ENCODE results near the gene SLC17A2. TPM values are rescaled to one million over a fixed set of nuclear protein-coding genes. Genes with fewer than 3 reads are reported as not detected.

The SLC17A2 gene
- total RNA-seq, result not detected

- peaks cover 5% of the 10 kb centered on the region for H3K27me3 Mint-ChIP-seq (ENCODE audit: low read depth)
- H3K27ac Mint-ChIP-seq, result no peak within 1 kb of the TSS
- ATAC-seq (no peak), DNase-seq (no peak)
- no peaks in the 10 kb centered on the region for H3K4me1 Mint-ChIP-seq (ENCODE audit: low read depth)
- ChIA-PET CTCF (no interaction called here), POLR2A (no interaction called here)
- no peak within 1 kb of the TSS for H3K4me3 Mint-ChIP-seq
- H3K9me3 Mint-ChIP-seq (ENCODE audit: insufficient read depth), result no peaks in the 10 kb centered on the region
- H3K36me3 Mint-ChIP-seq (ENCODE audit: low read depth), result no peaks in the 10 kb centered on the region
Observed at GRCh38 chr6:25930532-25931410, at the start of gene SLC17A2. Gene SLC17A2 (minus strand): TSS chr6:25930691. CDS start chr6:25925796, 4,895 bp downstream.

- no peak for ATAC-seq
- Mint-ChIP-seq H3K4me3 (no peak overlapping the region), H3K27me3 (ENCODE audit: low read depth) (no peaks in the 10 kb centered on the region), H3K9me3 (ENCODE audit: insufficient read depth) (no peaks in the 10 kb centered on the region), H3K36me3 (ENCODE audit: low read depth) (peaks cover 70% of the 10 kb centered on the region), H3K27ac (peak overlapping the region; percentile 30), H3K4me1 (ENCODE audit: low read depth) (peaks cover 12% of the 10 kb centered on the region)
- DNase-seq, result no peak
- ChIA-PET CTCF (interaction anchor here (2.4 to 2.9 kb wide), 2 partner anchors 17 to 28 kb away, joined by 12 to 13 read pairs; no protein-coding TSS in a partner anchor), POLR2A (no interaction called here)
Observed at GRCh38 chr6:25975923-25976560, 45.6 kb upstream of the SLC17A2 start.

- no peak for ATAC-seq
- Mint-ChIP-seq H3K4me3 (no peak overlapping the region), H3K27ac (no peak overlapping the region), H3K4me1 (ENCODE audit: low read depth) (peaks cover 21% of the 10 kb centered on the region), H3K27me3 (ENCODE audit: low read depth) (no peaks in the 10 kb centered on the region), H3K9me3 (ENCODE audit: insufficient read depth) (no peaks in the 10 kb centered on the region), H3K36me3 (ENCODE audit: low read depth) (peaks cover 74% of the 10 kb centered on the region)
- POLR2A ChIA-PET, result interaction anchor here (1.2 to 1.5 kb wide), 2 partner anchors 11 to 47 kb away, joined by 3 read pairs; no protein-coding TSS in a partner anchor
- no peak for DNase-seq
- CTCF ChIA-PET, result interaction anchor here (1.5 to 9.1 kb wide), 2 partner anchors 18 to 43 kb away, joined by 3 to 74 read pairs; a partner anchor contains a TSS
Observed at GRCh38 chr6:25973923-25974555, 43.5 kb upstream of the SLC17A2 start.

GRCh38 chr6:25972902-25973301, 42.4 kb upstream of the SLC17A2 start:
- POLR2A ChIA-PET, result interaction anchor here (1.5 kb wide), 1 partner anchor 48 kb away, joined by 3 read pairs; no protein-coding TSS in a partner anchor

GRCh38 chr6:25972128-25972527, 41.6 kb upstream of the SLC17A2 start:
- POLR2A ChIA-PET, result no interaction called here
- peaks cover 82% of the 10 kb centered on the region for H3K36me3 Mint-ChIP-seq (ENCODE audit: low read depth)

More at GRCh38 chr6:25972902-25973301, 42.4 kb upstream of the SLC17A2 start:
- DNase-seq, result no peak
- no peak for ATAC-seq
- Mint-ChIP-seq H3K27ac (no peak overlapping the region), H3K4me1 (ENCODE audit: low read depth) (peaks cover 32% of the 10 kb centered on the region), H3K9me3 (ENCODE audit: insufficient read depth) (no peaks in the 10 kb centered on the region), H3K27me3 (ENCODE audit: low read depth) (no peaks in the 10 kb centered on the region), H3K36me3 (ENCODE audit: low read depth) (peaks cover 81% of the 10 kb centered on the region), H3K4me3 (no peak overlapping the region)
- CTCF ChIA-PET, result interaction anchor here (1.3 to 9.1 kb wide), 2 partner anchors 20 to 21 kb away, joined by 3 to 74 read pairs; no protein-coding TSS in a partner anchor

GRCh38 chr6:25971187-25971821, 40.8 kb upstream of the SLC17A2 start:
- H3K4me3 Mint-ChIP-seq, result no peak overlapping the region
- peaks cover 46% of the 10 kb centered on the region for H3K4me1 Mint-ChIP-seq (ENCODE audit: low read depth)
- DNase-seq (no peak), ATAC-seq (no peak)
- H3K27ac Mint-ChIP-seq, result no peak overlapping the region
- CTCF ChIA-PET, result interaction anchor here (0.6 to 9.1 kb wide), 3 partner anchors 21 to 161 kb away, joined by 3 to 74 read pairs (median 3); no protein-coding TSS in a partner anchor
- H3K27me3 Mint-ChIP-seq (ENCODE audit: low read depth), result no peaks in the 10 kb centered on the region
- POLR2A ChIA-PET, result interaction anchor here (1.0 kb wide), 1 partner anchor 9 kb away, joined by 5 read pairs; the partner anchor contains the start of gene TRIM38
- peaks cover 82% of the 10 kb centered on the region for H3K36me3 Mint-ChIP-seq (ENCODE audit: low read depth)
- H3K9me3 Mint-ChIP-seq (ENCODE audit: insufficient read depth), result no peaks in the 10 kb centered on the region

More at GRCh38 chr6:25972128-25972527, 41.6 kb upstream of the SLC17A2 start:
- CTCF ChIA-PET, result interaction anchor here (1.3 to 9.1 kb wide), 2 partner anchors 20 kb away, joined by 3 to 74 read pairs; no protein-coding TSS in a partner anchor
- no peaks in the 10 kb centered on the region for H3K27me3 Mint-ChIP-seq (ENCODE audit: low read depth)
- no peaks in the 10 kb centered on the region for H3K9me3 Mint-ChIP-seq (ENCODE audit: insufficient read depth)
- DNase-seq (no peak), ATAC-seq (no peak)
- H3K4me3 Mint-ChIP-seq, result no peak overlapping the region
- peaks cover 38% of the 10 kb centered on the region for H3K4me1 Mint-ChIP-seq (ENCODE audit: low read depth)
- peak overlapping the region; percentile 58 for H3K27ac Mint-ChIP-seq

- H3K4me1 Mint-ChIP-seq (ENCODE audit: low read depth), result peaks cover 51% of the 10 kb centered on the region
- DNase-seq, result no peak
- ChIA-PET POLR2A (interaction anchor here (1.0 kb wide), 1 partner anchor 11 kb away, joined by 3 read pairs; no protein-coding TSS in a partner anchor), CTCF (interaction anchor here (1.1 to 9.1 kb wide), 4 partner anchors 24 to 180 kb away, joined by 3 to 74 read pairs (median 4); no protein-coding TSS in a partner anchor)
- no peaks in the 10 kb centered on the region for H3K27me3 Mint-ChIP-seq (ENCODE audit: low read depth)
- peak overlapping the region; percentile 54 for H3K27ac Mint-ChIP-seq
- H3K4me3 Mint-ChIP-seq, result peak overlapping the region; percentile 34
- peaks cover 87% of the 10 kb centered on the region for H3K36me3 Mint-ChIP-seq (ENCODE audit: low read depth)
- ATAC-seq, result no peak
- H3K9me3 Mint-ChIP-seq (ENCODE audit: insufficient read depth), result no peaks in the 10 kb centered on the region
Observed at GRCh38 chr6:25968769-25969168, 38.3 kb upstream of the SLC17A2 start.

GRCh38 chr6:25966711-25967110, 36.2 kb upstream of the SLC17A2 start:
- ChIA-PET POLR2A (interaction anchor here (1.3 to 1.6 kb wide), 2 partner anchors 17 to 54 kb away, joined by 3 to 5 read pairs; no protein-coding TSS in a partner anchor), CTCF (interaction anchor here (0.8 to 9.1 kb wide), 2 partner anchors 26 to 37 kb away, joined by 4 to 74 read pairs; no protein-coding TSS in a partner anchor)
- Mint-ChIP-seq H3K4me3 (peak overlapping the region; percentile 66), H3K4me1 (ENCODE audit: low read depth) (peaks cover 54% of the 10 kb centered on the region), H3K27me3 (ENCODE audit: low read depth) (no peaks in the 10 kb centered on the region), H3K27ac (peak overlapping the region; percentile 39), H3K36me3 (ENCODE audit: low read depth) (peaks cover 76% of the 10 kb centered on the region), H3K9me3 (ENCODE audit: insufficient read depth) (no peaks in the 10 kb centered on the region)
- DNase-seq (no peak), ATAC-seq (no peak)

GRCh38 chr6:25965058-25965457, 34.6 kb upstream of the SLC17A2 start:
- Mint-ChIP-seq H3K4me3 (peak overlapping the region; percentile 7), H3K36me3 (ENCODE audit: low read depth) (peaks cover 64% of the 10 kb centered on the region), H3K9me3 (ENCODE audit: insufficient read depth) (no peaks in the 10 kb centered on the region), H3K27me3 (ENCODE audit: low read depth) (no peaks in the 10 kb centered on the region), H3K27ac (no peak overlapping the region), H3K4me1 (ENCODE audit: low read depth) (peaks cover 63% of the 10 kb centered on the region)
- ATAC-seq (no peak), DNase-seq (no peak)
- ChIA-PET CTCF (interaction anchor here (1.2 kb wide), 1 partner anchor 39 kb away, joined by 4 read pairs; no protein-coding TSS in a partner anchor), POLR2A (interaction anchor here (0.6 to 1.6 kb wide), 2 partner anchors 27 to 55 kb away, joined by 3 to 6 read pairs; a partner anchor contains a TSS)

- ChIA-PET POLR2A (interaction anchor here (0.7 to 2.7 kb wide), 7 partner anchors 10 to 68 kb away, joined by 3 to 39 read pairs (median 7); a partner anchor contains a TSS), CTCF (interaction anchor here (2.7 kb wide), 1 partner anchor 28 kb away, joined by 22 read pairs; no protein-coding TSS in a partner anchor)
- DNase-seq (no peak), ATAC-seq (peak; percentile 1)
- Mint-ChIP-seq H3K27me3 (ENCODE audit: low read depth) (no peaks in the 10 kb centered on the region), H3K36me3 (ENCODE audit: low read depth) (peaks cover 63% of the 10 kb centered on the region), H3K27ac (peak overlapping the region; percentile 78), H3K4me1 (ENCODE audit: low read depth) (peaks cover 68% of the 10 kb centered on the region), H3K9me3 (ENCODE audit: insufficient read depth) (peaks cover 5% of the 10 kb centered on the region), H3K4me3 (peak overlapping the region; percentile 99)
Observed at GRCh38 chr6:25963426-25964123, 33.1 kb upstream of the SLC17A2 start.

Measured in activated CD8-positive, alpha-beta T cell treated with anti-CD3 and anti-CD28 coated beads, Interleukin-2, amount 10 ng/mL, durations not matched to agents 7 days and 5 days (primary cell).